HG03108 (cell line): ENCODE data around the gene TNNI2.
"Not testable (repeated sequence)": the region's sequence is repeated elsewhere in the genome, so short reads cannot be mapped to it uniquely, and the experiment has no call there.

Source experiments
- ATAC-seq: cut with Tn5 transposase; IDR thresholded peaks from one replicate; pipeline ENCODE4 v1.9.1; 2021; ENCODE audit warnings: moderate library complexity; ENCODE audit not compliant: unreplicated experiment

Gene TNNI2

GRCh38 chr11:1838426-1839144 lies at the start of gene TNNI2:
TNNI2 (plus strand) TSS chr11:1838981; CDS start chr11:1839697, 716 bp downstream.
- ATAC-seq = no peak

GRCh38 chr11:1791912-1792311 lies 46.9 kb upstream of the TNNI2 start:
- no peak for ATAC-seq

- no peak for ATAC-seq
Observed at GRCh38 chr11:1792461-1792860, 46.3 kb upstream of the TNNI2 start.

GRCh38 chr11:1793081-1793480 lies 45.7 kb upstream of the TNNI2 start:
- no peak for ATAC-seq

GRCh38 chr11:1796413-1797011 lies 42.3 kb upstream of the TNNI2 start:
- ATAC-seq = no peak

- ATAC-seq = no peak
Observed at GRCh38 chr11:1797391-1798125, 41.2 kb upstream of the TNNI2 start.

GRCh38 chr11:1803246-1803645 lies 35.5 kb upstream of the TNNI2 start:
- ATAC-seq = no peak

GRCh38 chr11:1803835-1804519 lies 34.8 kb upstream of the TNNI2 start:
- not testable (repeated sequence) for ATAC-seq

GRCh38 chr11:1805525-1805924 lies 33.3 kb upstream of the TNNI2 start:
- no peak for ATAC-seq

- ATAC-seq = no peak
Observed at GRCh38 chr11:1807264-1807995, 31.4 kb upstream of the TNNI2 start.

GRCh38 chr11:1810761-1811160 lies 28.0 kb upstream of the TNNI2 start:
- no peak for ATAC-seq

- ATAC-seq = no peak
Observed at GRCh38 chr11:1812274-1812673, 26.5 kb upstream of the TNNI2 start.

GRCh38 chr11:1812801-1813200 lies 26.0 kb upstream of the TNNI2 start:
- ATAC-seq = no peak

GRCh38 chr11:1813356-1813755 lies 25.4 kb upstream of the TNNI2 start:
- not testable (repeated sequence) for ATAC-seq

GRCh38 chr11:1814691-1815090 lies 24.1 kb upstream of the TNNI2 start:
- ATAC-seq = no peak

- no peak for ATAC-seq
Observed at GRCh38 chr11:1815311-1815710, 23.5 kb upstream of the TNNI2 start.

GRCh38 chr11:1815751-1816150 lies 23.0 kb upstream of the TNNI2 start:
- ATAC-seq = no peak

- no peak for ATAC-seq
Observed at GRCh38 chr11:1817000-1817399, 21.8 kb upstream of the TNNI2 start.

- ATAC-seq = no peak
Observed at GRCh38 chr11:1817511-1817910, 21.3 kb upstream of the TNNI2 start.

GRCh38 chr11:1819074-1819473 lies 19.7 kb upstream of the TNNI2 start:
- ATAC-seq = no peak
